K562 (cell line): Measurements from ENCODE around the gene TMEM184B. TPM values are rescaled to one million over a fixed set of nuclear protein-coding genes. Genes with fewer than 3 reads are reported as not detected.

Experiments used
- ATF1 ChIP-seq, 2 experiments: fragments of 450-650 bp in 1 of 2; IDR thresholded peaks; 2 replicates each; pipeline ENCODE4 v1.6.1; 2016; ENCODE audit warnings: missing compliant biosample characterization in 1 of 2, missing genetic modification characterization in 1 of 2
- BRD9 ChIP-seq: fragments of 450-650 bp; IDR thresholded peaks from 2 replicates; pipeline ENCODE4 v1.6.1; 2018; ENCODE audit warnings: low read depth; ENCODE audit not compliant: partially characterized antibody
- FOXA3 ChIP-seq, 2 experiments: fragments of 450-650 bp in 1 of 2; sonication (generic) in 1 of 2; formaldehyde crosslinking; IDR thresholded peaks in 1 of 2; conservative IDR thresholded peaks in 1 of 2; 2 replicates each; pipeline versions ENCODE4 v1.4.0 to v1.8.0; 2020 to 2022; ENCODE audit warnings: mild to moderate bottlenecking in 2 of 2, missing genetic modification reagents in 1 of 2
- GATAD2B ChIP-seq: fragments of 450-650 bp; IDR thresholded peaks from 2 replicates; pipeline ENCODE4 v1.6.1; 2017; ENCODE audit warnings: mild to moderate bottlenecking, borderline replicate concordance
- HNRNPK ChIP-seq: fragments of 200-400 bp; formaldehyde crosslinking; IDR thresholded peaks from one replicate; pipeline ENCODE4 v1.6.1; 2018; ENCODE audit warnings: mild to moderate bottlenecking, low read depth, low read length; ENCODE audit not compliant: poor library complexity, severe bottlenecking
- OTX1 ChIP-seq: fragments of 450-650 bp; formaldehyde crosslinking; IDR thresholded peaks from 2 replicates; pipeline ENCODE4 v1.4.0; 2022; ENCODE audit warnings: mild to moderate bottlenecking
- ZNF217 ChIP-seq: sonication (generic); formaldehyde crosslinking; IDR thresholded peaks from 2 replicates; pipeline ENCODE4 v1.8.0; 2022; ENCODE audit warnings: mild to moderate bottlenecking, missing genetic modification reagents
- polyA plus RNA-seq, 8 experiments: library from polyadenylated mRNA; depleted of rRNA in 4 of 8; stranded (reverse) in 5 of 8; unstranded in 3 of 8; fragments of >200 nt; fragmentation: Nextera tagmentation in 2 of 8; fragmentation: Illumina TruSeq in 1 of 8; extraction: Ambion mirVana in 2 of 8; extraction: Trizol in 1 of 8; gene quantifications; 2 replicates each; pipeline versions ENCODE4 v1.2.1 to v1.2.3, GENCODE V29; 2011 to 2014; ENCODE audit warnings: inconsistent platforms in 1 of 8, missing spikeins in 1 of 8
- total RNA-seq, 7 experiments: library from RNA; depleted of rRNA in 6 of 7; stranded (reverse); fragments of >200 nt in 6 of 7; fragmentation: Illumina TruSeq in 2 of 7; extraction: Trizol in 2 of 7; gene quantifications; 2 replicates each; pipeline versions ENCODE4 v1.2.1 to v1.2.3, GENCODE V29; 2011 to 2021; ENCODE audit warnings: low replicate concordance in 1 of 7
- TF ChIP-seq, protein P1 (sequence below): sonication (generic); formaldehyde crosslinking; IDR thresholded peaks from 2 replicates; pipeline ENCODE4 v1.8.1; 2022; ENCODE audit warnings: missing genetic modification reagents
- TF ChIP-seq, protein P2 (sequence below), 2 experiments: fragments of 450-650 bp; formaldehyde crosslinking in 1 of 2; IDR thresholded peaks; 2 replicates each; pipeline versions ENCODE4 v1.4.0 to v1.6.1; 2014 to 2020; ENCODE audit warnings: mild to moderate bottlenecking in 2 of 2, borderline replicate concordance in 1 of 2, low read depth in 1 of 2
- TF ChIP-seq, protein P3 (sequence below): sonication (generic); formaldehyde crosslinking; IDR thresholded peaks from 2 replicates; pipeline ENCODE4 v1.8.0; 2022; ENCODE audit warnings: missing genetic modification reagents, mild to moderate bottlenecking, borderline replicate concordance
- TF ChIP-seq, protein P4 (sequence below): fragments of 450-650 bp; IDR thresholded peaks from 2 replicates; pipeline ENCODE4 v1.6.1; 2017; ENCODE audit warnings: antibody characterized with exemption, mild to moderate bottlenecking

The TMEM184B gene
- total and polyA plus RNA-seq, 9 of the 15 experiments (the other 6 are each of a cell fraction or from before 2014, with no cell fraction given): 0.31 to 25.1 (median 6.2) TPM

DNA sequence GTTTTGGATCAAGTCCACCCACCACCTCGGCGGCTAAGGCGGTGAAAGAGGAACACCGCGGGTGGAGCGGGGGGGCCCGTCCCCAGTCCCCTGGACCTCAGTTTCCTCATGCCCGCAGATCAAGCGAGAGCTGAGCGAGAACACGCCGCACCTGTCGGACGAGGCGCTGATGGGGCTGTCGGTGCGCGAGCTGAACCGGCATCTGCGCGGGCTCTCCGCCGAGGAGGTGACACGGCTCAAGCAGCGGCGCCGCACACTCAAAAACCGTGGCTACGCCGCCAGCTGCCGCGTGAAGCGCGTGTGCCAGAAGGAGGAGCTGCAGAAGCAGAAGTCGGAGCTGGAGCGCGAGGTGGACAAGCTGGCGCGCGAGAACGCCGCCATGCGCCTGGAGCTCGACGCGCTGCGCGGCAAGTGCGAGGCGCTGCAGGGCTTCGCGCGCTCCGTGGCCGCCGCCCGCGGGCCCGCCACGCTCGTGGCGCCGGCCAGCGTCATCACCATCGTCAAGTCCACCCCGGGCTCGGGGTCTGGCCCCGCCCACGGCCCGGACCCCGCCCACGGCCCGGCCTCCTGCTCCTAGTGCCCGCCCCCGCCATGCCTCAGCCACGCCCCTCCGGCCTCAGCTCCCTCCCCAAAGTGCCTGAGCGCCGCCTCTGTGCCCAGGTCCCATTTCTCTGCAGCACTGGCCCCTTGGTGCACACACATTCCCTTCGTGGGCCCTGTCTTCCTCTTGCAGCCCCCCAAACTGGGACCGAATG is 58.3 kb downstream of the TMEM184B start (continued):
- TF ChIP-seq ATF1 (CRISPR knock-in tag; IDR thresholded peaks at IDR 0.05) (no peak), ATF1 (tag; IDR thresholded peaks at IDR 0.05) (peak; percentile 88), FOXA3 (CRISPR knock-in tag; conservative IDR thresholded peaks at IDR 0.05 in 1 of 2, IDR thresholded peaks at IDR 0.05 in 1 of 2) (no peak; a peak in 1 of 4 replicates), HNRNPK (no peak), GATAD2B (peak; percentile 88), OTX1 (CRISPR knock-in tag) (no peak), BRD9 (no peak), ZNF217 (CRISPR knock-in tag) (no peak)
- TF ChIP-seq, protein P1, sequence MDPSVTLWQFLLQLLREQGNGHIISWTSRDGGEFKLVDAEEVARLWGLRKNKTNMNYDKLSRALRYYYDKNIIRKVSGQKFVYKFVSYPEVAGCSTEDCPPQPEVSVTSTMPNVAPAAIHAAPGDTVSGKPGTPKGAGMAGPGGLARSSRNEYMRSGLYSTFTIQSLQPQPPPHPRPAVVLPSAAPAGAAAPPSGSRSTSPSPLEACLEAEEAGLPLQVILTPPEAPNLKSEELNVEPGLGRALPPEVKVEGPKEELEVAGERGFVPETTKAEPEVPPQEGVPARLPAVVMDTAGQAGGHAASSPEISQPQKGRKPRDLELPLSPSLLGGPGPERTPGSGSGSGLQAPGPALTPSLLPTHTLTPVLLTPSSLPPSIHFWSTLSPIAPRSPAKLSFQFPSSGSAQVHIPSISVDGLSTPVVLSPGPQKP (CRISPR knock-in tag): no peak
- TF ChIP-seq, protein P2, sequence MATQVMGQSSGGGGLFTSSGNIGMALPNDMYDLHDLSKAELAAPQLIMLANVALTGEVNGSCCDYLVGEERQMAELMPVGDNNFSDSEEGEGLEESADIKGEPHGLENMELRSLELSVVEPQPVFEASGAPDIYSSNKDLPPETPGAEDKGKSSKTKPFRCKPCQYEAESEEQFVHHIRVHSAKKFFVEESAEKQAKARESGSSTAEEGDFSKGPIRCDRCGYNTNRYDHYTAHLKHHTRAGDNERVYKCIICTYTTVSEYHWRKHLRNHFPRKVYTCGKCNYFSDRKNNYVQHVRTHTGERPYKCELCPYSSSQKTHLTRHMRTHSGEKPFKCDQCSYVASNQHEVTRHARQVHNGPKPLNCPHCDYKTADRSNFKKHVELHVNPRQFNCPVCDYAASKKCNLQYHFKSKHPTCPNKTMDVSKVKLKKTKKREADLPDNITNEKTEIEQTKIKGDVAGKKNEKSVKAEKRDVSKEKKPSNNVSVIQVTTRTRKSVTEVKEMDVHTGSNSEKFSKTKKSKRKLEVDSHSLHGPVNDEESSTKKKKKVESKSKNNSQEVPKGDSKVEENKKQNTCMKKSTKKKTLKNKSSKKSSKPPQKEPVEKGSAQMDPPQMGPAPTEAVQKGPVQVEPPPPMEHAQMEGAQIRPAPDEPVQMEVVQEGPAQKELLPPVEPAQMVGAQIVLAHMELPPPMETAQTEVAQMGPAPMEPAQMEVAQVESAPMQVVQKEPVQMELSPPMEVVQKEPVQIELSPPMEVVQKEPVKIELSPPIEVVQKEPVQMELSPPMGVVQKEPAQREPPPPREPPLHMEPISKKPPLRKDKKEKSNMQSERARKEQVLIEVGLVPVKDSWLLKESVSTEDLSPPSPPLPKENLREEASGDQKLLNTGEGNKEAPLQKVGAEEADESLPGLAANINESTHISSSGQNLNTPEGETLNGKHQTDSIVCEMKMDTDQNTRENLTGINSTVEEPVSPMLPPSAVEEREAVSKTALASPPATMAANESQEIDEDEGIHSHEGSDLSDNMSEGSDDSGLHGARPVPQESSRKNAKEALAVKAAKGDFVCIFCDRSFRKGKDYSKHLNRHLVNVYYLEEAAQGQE (IDR thresholded peaks at IDR 0.05; ENCODE audit: borderline replicate concordance): peak; percentile 54
- TF ChIP-seq, protein P2 (CRISPR knock-in tag; IDR thresholded peaks at IDR 0.05; ENCODE audit: low read depth): no peak; the same call in 1 of the 2 replicates
- TF ChIP-seq, protein P3, sequence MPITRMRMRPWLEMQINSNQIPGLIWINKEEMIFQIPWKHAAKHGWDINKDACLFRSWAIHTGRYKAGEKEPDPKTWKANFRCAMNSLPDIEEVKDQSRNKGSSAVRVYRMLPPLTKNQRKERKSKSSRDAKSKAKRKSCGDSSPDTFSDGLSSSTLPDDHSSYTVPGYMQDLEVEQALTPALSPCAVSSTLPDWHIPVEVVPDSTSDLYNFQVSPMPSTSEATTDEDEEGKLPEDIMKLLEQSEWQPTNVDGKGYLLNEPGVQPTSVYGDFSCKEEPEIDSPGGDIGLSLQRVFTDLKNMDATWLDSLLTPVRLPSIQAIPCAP (CRISPR knock-in tag): no peak
- TF ChIP-seq, protein P4, sequence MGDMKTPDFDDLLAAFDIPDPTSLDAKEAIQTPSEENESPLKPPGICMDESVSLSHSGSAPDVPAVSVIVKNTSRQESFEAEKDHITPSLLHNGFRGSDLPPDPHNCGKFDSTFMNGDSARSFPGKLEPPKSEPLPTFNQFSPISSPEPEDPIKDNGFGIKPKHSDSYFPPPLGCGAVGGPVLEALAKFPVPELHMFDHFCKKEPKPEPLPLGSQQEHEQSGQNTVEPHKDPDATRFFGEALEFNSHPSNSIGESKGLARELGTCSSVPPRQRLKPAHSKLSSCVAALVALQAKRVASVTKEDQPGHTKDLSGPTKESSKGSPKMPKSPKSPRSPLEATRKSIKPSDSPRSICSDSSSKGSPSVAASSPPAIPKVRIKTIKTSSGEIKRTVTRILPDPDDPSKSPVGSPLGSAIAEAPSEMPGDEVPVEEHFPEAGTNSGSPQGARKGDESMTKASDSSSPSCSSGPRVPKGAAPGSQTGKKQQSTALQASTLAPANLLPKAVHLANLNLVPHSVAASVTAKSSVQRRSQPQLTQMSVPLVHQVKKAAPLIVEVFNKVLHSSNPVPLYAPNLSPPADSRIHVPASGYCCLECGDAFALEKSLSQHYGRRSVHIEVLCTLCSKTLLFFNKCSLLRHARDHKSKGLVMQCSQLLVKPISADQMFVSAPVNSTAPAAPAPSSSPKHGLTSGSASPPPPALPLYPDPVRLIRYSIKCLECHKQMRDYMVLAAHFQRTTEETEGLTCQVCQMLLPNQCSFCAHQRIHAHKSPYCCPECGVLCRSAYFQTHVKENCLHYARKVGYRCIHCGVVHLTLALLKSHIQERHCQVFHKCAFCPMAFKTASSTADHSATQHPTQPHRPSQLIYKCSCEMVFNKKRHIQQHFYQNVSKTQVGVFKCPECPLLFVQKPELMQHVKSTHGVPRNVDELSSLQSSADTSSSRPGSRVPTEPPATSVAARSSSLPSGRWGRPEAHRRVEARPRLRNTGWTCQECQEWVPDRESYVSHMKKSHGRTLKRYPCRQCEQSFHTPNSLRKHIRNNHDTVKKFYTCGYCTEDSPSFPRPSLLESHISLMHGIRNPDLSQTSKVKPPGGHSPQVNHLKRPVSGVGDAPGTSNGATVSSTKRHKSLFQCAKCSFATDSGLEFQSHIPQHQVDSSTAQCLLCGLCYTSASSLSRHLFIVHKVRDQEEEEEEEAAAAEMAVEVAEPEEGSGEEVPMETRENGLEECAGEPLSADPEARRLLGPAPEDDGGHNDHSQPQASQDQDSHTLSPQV: peak; percentile 94
